HG02763 (cell line): ENCODE measurements around the gene LMBR1.
"Not testable (repeated sequence)": the region's sequence is repeated elsewhere in the genome, so short reads cannot be mapped to it uniquely, and the experiment has no call there.

ENCODE experiments used
- ATAC-seq: cut with Tn5 transposase; IDR thresholded peaks from one replicate; pipeline ENCODE4 v1.9.1; 2021; ENCODE audit warnings: mild to moderate bottlenecking, moderate library complexity; ENCODE audit not compliant: unreplicated experiment

LMBR1 gene

GRCh38 chr7:156702399-156702798 is 190.6 kb downstream of the LMBR1 start:
- ATAC-seq = no peak

GRCh38 chr7:156701787-156702186 is 191.2 kb downstream of the LMBR1 start:
- ATAC-seq = not testable (repeated sequence)

GRCh38 chr7:156698512-156698911 is 194.5 kb downstream of the LMBR1 start:
- ATAC-seq = not testable (repeated sequence)

DNA sequence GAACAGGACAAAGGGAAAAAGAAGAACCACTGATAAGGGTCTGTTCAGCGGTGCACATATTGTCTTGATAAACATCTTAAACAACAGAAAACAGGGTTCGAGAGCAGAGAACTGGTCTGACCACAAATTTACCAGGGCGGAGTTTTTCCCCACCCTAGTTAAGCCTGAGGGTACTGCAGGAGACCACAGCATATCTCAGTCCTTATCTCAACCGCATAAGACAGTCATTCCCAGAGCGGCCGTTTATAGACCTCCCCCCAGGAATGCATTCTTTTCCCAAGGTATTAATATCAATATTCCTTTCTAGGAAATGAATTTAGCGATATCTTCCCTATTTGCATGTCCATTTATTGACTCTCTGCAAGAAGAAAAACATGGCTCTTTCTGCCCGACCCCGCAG is 195.7 kb downstream of the LMBR1 start:
- not testable (repeated sequence) for ATAC-seq

- ATAC-seq = no peak
These were observed 199.4 kb downstream of the LMBR1 start for GRCh38 chr7:156693627-156694026.

DNA sequence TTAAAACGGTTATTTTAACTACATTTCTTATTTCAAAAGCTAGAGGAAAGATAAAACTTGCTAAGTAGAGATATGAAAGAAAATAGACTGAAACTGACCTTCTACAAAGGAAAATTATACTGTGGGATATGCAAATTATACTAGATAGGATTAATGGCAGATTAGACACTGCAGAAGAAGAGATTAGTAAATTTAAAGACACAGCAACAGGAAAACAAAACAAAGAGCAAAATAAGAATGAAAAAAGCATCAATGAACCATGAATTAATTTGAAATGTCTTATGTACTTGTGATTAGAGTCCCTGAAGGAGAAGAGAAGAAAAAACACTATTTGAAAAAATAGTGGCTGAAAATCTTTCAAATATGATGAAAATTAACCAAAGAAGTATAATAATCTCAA is 200.1 kb downstream of the LMBR1 start:
- ATAC-seq = no peak

- ATAC-seq = no peak
These were observed 201.2 kb downstream of the LMBR1 start for GRCh38 chr7:156691764-156692163.

DNA sequence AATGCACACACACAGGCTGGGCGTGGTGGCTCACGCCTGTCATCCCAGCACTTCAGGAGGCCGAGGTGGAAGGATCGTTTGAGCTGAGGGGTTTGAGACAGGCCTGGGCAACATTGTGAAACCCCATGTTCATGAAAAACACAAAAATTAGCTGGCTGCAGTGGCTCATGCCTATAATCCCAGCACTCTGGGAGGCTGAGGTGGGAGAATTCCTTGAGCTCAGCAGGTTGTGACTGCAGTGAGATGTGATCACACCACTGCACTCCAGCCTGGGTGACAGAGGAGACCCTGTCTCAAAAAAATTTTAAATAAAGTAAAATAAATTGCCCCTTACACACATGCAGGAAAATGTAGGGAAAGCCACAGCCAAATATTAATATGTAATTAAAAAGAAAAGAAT is 208.3 kb downstream of the LMBR1 start:
- no peak for ATAC-seq

GRCh38 chr7:156684251-156684650 is 208.7 kb downstream of the LMBR1 start:
- ATAC-seq = no peak

DNA sequence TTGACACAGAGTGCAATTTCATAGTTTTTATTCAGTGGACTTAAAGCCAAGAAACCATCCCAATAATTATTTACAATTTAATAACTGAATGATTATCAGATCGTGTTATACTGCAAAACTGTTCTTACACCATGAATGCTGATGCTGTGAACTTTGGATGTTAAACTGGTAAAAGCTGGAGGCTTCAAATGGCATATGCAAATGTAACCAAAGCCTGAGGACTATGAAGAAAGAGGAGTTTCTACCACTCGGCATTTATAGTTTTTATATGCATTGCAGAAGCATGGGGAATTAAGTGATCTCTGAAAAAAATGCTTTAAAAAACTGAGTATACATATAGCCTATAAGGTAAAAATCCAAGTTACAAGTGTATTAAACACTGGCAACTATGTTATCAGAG is 210.1 kb downstream of the LMBR1 start:
- ATAC-seq = no peak

DNA sequence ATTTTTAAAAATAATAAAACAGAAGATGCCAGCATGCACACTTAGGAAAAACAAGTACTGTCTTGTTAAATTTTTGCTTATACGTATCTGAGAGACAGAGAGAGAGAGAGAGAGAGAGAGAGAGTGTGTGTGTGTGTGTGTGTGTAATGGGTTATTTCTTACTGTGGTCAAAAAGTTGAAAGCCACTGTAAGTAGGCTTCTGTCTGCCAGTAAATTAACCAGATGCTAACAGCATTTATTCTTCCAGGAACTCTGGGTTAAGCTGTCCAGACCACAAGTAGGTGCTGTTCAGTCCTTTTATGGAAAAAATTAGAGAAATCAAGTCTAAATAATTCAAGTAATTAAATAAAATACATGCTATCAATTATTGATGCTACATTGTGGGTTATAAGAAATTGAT is 212.7 kb downstream of the LMBR1 start:
- no peak for ATAC-seq

DNA sequence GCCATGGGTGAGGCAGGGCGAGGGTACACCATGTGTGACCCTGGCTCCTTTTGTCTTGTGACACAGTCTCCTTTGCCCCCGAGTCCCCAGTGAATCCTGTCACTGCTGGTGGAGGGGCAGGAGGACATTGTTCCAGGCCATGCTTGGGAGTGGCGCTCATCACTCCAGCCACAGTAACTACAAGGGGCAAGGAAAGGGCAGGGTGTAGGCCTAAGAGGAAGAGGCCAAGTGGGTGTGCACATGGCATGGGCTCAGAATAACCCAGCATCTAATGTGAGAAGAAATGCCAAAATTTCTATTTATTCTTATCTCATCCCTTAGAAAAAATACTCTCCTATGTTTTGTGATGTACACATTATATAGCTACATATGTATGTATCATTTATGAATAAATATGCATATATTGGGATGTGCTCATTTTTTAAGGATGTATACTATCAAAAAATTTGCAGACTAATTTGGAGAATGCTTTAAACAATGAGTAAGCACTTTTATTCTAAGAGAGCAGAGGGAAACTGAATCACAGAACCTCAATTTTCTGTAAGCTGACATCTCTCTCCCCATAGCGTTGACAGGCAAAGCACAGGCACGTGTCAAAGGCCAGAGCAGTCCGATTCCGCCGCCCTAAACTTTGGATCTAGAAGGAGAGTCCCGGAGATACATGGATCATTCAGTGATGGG is 215.5 kb downstream of the LMBR1 start:
- no peak for ATAC-seq

DNA sequence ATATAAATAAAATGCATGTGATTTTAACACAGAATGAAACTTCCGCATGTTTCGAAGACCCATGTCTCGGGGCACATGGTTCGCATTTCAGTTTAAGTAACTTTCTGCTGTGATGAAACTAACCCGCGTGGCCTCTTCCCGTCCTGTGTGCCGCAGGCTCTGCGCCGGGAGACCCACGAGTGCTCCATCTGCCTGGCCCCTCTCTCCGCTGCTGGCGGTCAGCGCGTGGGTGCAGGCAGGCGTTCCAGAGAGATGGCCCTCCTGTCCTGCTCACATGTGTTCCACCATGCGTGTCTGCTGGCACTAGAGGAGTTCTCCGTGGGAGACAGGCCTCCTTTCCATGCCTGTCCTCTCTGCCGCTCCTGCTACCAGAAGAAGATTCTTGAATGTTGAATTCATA is 216.7 kb downstream of the LMBR1 start:
- ATAC-seq = no peak

DNA sequence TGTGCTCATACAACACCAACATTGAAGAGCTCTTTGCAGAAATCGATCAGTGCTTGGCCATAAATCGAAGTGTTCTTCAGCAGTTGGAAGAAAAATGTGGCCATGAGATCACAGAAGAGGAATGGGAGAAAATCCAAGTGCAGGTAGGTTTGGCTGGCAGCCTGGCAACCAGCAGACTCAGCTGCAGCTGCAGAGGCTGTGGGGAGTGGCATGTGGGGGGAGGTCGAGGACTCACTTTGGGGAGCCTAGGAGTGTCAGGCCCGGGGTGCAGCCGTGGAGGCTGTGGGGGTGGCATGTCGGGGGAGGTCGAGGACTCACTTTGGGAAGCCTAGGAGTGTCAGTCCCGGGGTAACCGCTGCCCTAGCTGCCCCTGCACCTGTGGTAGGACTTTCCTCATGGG is 217.3 kb downstream of the LMBR1 start:
- no peak for ATAC-seq

- ATAC-seq = no peak
These were observed 219.1 kb downstream of the LMBR1 start for GRCh38 chr7:156673902-156674301.

GRCh38 chr7:156673454-156673853 is 219.5 kb downstream of the LMBR1 start:
- ATAC-seq = no peak

DNA sequence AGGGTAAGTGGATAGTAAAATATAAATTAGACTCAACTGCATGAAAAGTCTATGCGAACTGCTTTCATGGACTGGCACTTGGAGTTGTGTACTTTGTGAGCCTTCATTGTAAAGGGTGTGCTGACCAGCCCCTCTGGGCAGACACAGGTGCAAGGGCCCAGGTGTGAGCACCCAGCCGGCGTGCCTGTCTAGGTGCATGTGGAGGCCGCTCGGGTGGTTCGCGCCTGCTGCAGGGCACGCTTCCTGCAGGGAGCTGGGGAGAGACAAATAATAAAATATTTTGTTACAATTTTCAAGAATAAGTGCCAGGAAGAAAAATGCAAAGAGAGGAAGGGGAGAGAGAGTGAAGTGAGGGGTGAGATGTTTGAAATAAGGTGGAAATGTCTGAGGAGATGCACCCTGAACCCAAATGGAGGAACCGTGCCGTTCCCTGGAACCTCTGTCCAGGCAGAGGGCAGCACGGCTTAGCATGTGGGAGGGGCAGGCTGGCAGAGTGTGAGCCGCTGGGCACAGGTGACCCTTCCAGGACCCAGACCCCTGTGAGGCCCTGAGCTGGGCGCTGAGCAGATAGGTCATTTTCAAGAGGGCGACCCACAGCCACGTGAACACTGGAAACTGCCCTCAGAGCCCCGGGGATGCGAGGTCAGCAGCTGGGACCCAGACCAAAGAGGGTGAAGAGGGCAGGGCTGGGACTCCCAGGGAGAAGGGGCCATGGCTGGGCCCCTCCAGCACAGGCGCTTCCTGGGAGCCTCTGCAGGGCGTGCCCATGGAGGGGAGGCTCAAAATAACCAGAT is 223.8 kb downstream of the LMBR1 start:
- no peak for ATAC-seq

- ATAC-seq = no peak
These were observed 224.7 kb downstream of the LMBR1 start for GRCh38 chr7:156668130-156668741.

GRCh38 chr7:156667110-156667426 is 225.9 kb downstream of the LMBR1 start:
- ATAC-seq = no peak

DNA sequence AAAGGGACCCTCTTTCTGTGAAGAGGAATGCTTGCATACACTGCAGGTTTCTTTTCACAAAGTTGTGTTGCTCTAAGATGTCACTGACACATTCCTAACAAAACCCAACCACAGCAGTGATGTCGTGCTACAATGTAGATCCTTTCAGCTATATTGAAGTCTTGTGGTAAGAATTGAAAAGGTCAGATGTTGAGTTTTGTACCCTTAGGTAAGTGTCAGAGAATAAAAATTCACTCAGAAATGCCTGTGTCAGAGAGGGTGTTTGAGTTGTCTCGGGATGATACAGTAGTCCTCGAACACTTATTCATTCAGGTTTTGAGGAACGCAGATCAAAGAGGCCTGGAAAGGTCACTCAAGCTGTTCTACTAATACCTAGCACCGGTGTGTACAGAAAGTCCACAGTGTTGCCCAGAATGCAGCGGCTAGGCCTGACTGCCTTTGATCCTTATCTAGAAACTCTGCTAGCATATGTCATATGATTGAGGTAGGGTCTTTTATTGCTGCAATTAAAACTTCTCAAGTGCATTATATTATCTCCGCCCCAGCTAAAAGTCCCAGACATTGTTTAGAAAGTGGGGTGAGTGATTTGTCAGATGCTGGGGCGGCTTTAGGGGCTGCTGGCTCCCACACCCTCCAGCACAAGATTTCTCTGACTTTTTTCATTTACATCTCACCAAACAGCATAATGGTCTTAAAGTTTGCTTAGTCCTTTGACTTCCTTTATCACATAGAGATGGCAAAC is 226.4 kb downstream of the LMBR1 start:
- no peak for ATAC-seq

GRCh38 chr7:156665101-156665500 is 227.9 kb downstream of the LMBR1 start:
- ATAC-seq = no peak

DNA sequence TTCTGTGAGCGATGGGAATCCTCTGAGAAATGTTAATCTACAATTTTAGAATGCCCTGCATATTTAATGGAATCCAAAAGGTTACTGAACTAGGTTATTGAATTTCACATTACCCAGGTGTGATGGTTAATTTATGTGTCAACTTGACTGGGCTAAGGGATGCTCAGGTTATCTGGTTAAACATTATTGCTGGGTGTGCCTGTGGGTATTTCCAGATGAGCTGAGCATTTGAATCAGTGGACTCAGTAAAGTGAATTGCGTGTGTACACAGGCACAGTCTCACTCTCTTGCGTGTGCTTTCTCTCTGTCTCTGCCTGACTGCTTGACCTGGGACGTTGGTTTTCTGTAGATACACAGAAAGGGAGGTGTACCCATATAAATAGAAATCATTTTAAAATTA is 230.7 kb downstream of the LMBR1 start:
- ATAC-seq = no peak
